ENCODE results near the gene NT5DC3.

NT5DC3 gene

GRCh38 chr12:103806803-103807202, 34.2 kb downstream of the NT5DC3 start:
- DNase-seq (ENCODE audit: insufficient read length, low spot score) (no peak), FAIRE-seq (no peak)
- TF ChIP-seq PAX5 (IDR thresholded peaks at IDR 0.05; ENCODE audit: insufficient read depth, low read length, severe bottlenecking) = no peak

DNA sequence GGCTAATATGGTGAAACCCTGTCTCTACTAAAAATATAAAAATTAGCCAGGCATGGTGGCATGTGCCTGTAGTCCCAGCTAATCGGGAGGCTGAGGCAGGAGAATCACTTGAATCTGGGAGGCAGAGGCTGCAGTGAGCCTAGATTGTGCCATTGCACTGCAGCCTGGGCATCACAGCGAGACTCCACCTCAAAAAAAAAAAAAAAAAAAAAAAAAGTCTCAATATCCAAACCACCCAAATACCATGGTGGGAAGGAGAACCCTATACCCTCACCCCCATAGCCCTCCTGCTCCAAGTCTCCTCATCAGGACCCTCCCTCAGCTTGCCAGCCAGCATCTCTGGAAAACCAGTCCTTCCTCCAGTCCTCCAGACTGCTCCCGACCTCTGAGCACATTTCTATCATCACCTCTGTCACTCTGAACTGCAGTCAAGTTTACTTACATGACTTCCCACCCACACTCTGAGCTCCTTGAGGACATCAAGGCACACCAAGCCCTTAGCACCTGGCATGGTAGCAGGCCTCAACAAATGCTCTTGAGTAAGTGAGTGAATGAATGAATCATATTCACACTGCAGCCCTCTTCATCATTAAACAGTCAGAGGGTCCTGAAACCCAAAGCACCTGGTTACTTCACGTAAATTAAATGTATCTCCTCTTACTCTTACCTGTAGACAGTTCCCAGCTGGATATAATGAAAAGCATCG, 35.2 kb downstream of the NT5DC3 start:
- FAIRE-seq = no peak
- no peak for DNase-seq (ENCODE audit: insufficient read length, low spot score)
- TF ChIP-seq SPI1 (IDR thresholded peaks at IDR 0.05; ENCODE audit: low read depth, low read length) (no peak), TAF1 (IDR thresholded peaks at IDR 0.05; ENCODE audit: low read depth, low read length) (no peak), POU2F2 (IDR thresholded peaks at IDR 0.05; ENCODE audit: low read depth, low read length) (no peak), PAX5 (IDR thresholded peaks at IDR 0.05; ENCODE audit: insufficient read depth, low read length, severe bottlenecking) (no peak), POLR2AphosphoS5 (IDR thresholded peaks at IDR 0.05; ENCODE audit: low read depth, low read length) (no peak), POLR2A (IDR thresholded peaks at IDR 0.05; ENCODE audit: low read depth, low read length) (no peak)

GRCh38 chr12:103803847-103804246, 37.2 kb downstream of the NT5DC3 start:
- FAIRE-seq (no peak), DNase-seq (ENCODE audit: insufficient read length, low spot score) (no peak)
- TF ChIP-seq POU2F2 (IDR thresholded peaks at IDR 0.05; ENCODE audit: low read depth, low read length) (no peak), PAX5 (IDR thresholded peaks at IDR 0.05; ENCODE audit: insufficient read depth, low read length, severe bottlenecking) (no peak), POLR2A (IDR thresholded peaks at IDR 0.05; ENCODE audit: low read depth, low read length) (no peak), SPI1 (IDR thresholded peaks at IDR 0.05; ENCODE audit: low read depth, low read length) (no peak), TAF1 (IDR thresholded peaks at IDR 0.05; ENCODE audit: low read depth, low read length) (no peak)

GRCh38 chr12:103802586-103802886, 38.5 kb downstream of the NT5DC3 start:
- no peak for FAIRE-seq
- TF ChIP-seq POLR2A (IDR thresholded peaks at IDR 0.05; ENCODE audit: low read depth, low read length) = no peak
- no peak for TF ChIP-seq PAX5 (IDR thresholded peaks at IDR 0.05; ENCODE audit: insufficient read depth, low read length, severe bottlenecking)
- TF ChIP-seq TAF1 (IDR thresholded peaks at IDR 0.05; ENCODE audit: low read depth, low read length) = no peak
- TF ChIP-seq SPI1 (IDR thresholded peaks at IDR 0.05; ENCODE audit: low read depth, low read length) = no peak
- TF ChIP-seq POLR2AphosphoS5 (IDR thresholded peaks at IDR 0.05; ENCODE audit: low read depth, low read length) = no peak
- TF ChIP-seq POU2F2 (IDR thresholded peaks at IDR 0.05; ENCODE audit: low read depth, low read length) = no peak
- DNase-seq (ENCODE audit: insufficient read length, low spot score) = no peak

DNA sequence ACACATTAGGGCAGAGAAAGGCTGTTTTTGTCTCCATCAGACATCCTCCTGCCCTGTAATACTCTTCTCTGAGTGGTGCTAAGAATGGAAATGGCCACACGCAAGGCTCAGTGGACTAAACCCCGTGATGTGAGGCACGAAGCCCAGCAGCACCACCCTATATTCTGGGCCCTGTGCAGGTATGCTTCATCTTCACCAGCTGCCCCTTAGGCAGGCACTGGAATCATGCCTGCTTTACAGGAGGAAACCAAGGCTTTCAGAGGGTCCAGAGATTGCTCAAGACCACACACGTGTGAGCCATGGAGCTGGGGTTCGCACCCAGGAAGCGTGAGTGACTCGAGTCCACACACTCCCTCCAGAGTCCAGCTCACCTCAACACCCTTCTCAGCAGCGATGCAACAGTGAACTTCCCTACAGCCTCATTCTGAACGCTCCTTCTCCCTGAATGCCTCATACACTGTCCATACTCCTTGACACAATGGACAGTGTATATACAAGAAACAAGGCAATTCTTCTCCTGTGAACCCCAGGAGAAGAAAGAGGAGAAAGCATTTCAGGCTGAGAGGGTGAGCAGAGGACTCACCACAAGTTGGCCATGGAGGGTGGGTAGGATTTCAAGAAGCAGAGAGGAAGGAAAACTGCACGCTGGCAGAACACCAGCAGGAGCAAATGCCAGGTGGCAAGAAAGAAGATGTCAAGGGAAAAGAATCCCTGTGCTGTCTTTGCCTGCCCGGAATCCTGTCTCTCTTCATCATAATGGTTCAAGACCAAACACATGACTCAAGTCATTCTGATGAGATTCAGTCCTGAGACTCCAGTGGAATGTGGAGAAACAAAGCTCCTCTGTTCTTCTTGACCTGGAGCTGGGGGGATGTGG, 39.1 kb downstream of the NT5DC3 start:
- DNase-seq (ENCODE audit: insufficient read length, low spot score) (no peak), FAIRE-seq (no peak)

GRCh38 chr12:103799857-103800771, 40.9 kb downstream of the NT5DC3 start:
- TF ChIP-seq TAF1 (IDR thresholded peaks at IDR 0.05; ENCODE audit: low read depth, low read length) (no peak), PAX5 (IDR thresholded peaks at IDR 0.05; ENCODE audit: insufficient read depth, low read length, severe bottlenecking) (no peak), POLR2AphosphoS5 (IDR thresholded peaks at IDR 0.05; ENCODE audit: low read depth, low read length) (no peak), POU2F2 (IDR thresholded peaks at IDR 0.05; ENCODE audit: low read depth, low read length) (no peak), POLR2A (IDR thresholded peaks at IDR 0.05; ENCODE audit: low read depth, low read length) (no peak), SPI1 (IDR thresholded peaks at IDR 0.05; ENCODE audit: low read depth, low read length) (no peak)
- no peak for FAIRE-seq
- DNase-seq (ENCODE audit: insufficient read length, low spot score) = no peak

More for the DNA sequence above, 39.1 kb downstream of the NT5DC3 start:
- TF ChIP-seq PAX5 (IDR thresholded peaks at IDR 0.05; ENCODE audit: insufficient read depth, low read length, severe bottlenecking) (no peak), SPI1 (IDR thresholded peaks at IDR 0.05; ENCODE audit: low read depth, low read length) (no peak), POLR2AphosphoS5 (IDR thresholded peaks at IDR 0.05; ENCODE audit: low read depth, low read length) (no peak), POLR2A (IDR thresholded peaks at IDR 0.05; ENCODE audit: low read depth, low read length) (no peak), POU2F2 (IDR thresholded peaks at IDR 0.05; ENCODE audit: low read depth, low read length) (no peak), TAF1 (IDR thresholded peaks at IDR 0.05; ENCODE audit: low read depth, low read length) (no peak)

DNA sequence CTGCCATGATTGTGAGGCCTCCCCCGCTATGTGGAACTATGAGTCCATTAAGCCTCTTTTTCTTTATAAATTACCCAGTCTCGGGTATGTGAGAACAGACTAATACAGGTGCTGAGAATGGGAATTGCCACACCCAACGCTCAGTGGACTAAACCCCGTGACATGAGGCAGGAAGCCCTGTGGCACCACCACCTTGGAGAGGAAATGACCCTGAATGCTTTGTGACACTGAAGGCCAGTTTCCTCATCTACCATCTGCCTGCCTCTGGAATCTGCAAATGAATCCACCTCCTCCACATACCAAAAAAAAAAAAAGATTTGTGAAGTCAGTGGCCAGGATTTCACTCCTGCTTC, 41.6 kb downstream of the NT5DC3 start:
- FAIRE-seq (no peak), DNase-seq (ENCODE audit: insufficient read length, low spot score) (no peak)
- TF ChIP-seq POLR2A (IDR thresholded peaks at IDR 0.05; ENCODE audit: low read depth, low read length) (no peak), PAX5 (IDR thresholded peaks at IDR 0.05; ENCODE audit: insufficient read depth, low read length, severe bottlenecking) (no peak), POLR2AphosphoS5 (IDR thresholded peaks at IDR 0.05; ENCODE audit: low read depth, low read length) (no peak), POU2F2 (IDR thresholded peaks at IDR 0.05; ENCODE audit: low read depth, low read length) (no peak), SPI1 (IDR thresholded peaks at IDR 0.05; ENCODE audit: low read depth, low read length) (no peak), TAF1 (IDR thresholded peaks at IDR 0.05; ENCODE audit: low read depth, low read length) (no peak)

DNA sequence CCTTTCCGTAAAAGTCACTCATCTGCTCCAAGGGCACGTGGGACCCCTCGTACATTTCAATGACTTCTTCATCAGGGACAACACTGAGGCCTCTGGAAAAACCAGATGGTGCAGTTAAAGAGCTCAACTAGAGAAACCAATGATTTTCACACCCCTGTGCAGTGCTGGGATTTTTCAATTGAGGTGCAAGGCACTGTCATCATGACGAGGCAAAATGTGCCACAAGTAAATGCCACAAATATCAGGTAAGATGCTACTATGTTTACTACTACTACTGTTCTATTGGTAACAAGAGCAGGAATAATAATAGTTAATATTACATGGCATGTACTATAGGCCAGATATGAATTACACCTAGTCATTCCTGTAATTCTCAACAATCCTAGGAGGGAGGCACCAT, 42.4 kb downstream of the NT5DC3 start:
- no peak for FAIRE-seq
- DNase-seq (ENCODE audit: insufficient read length, low spot score) = no peak
- TF ChIP-seq POU2F2 (IDR thresholded peaks at IDR 0.05; ENCODE audit: low read depth, low read length) = no peak
- TF ChIP-seq SPI1 (IDR thresholded peaks at IDR 0.05; ENCODE audit: low read depth, low read length) = no peak
- no peak for TF ChIP-seq PAX5 (IDR thresholded peaks at IDR 0.05; ENCODE audit: insufficient read depth, low read length, severe bottlenecking)
- TF ChIP-seq TAF1 (IDR thresholded peaks at IDR 0.05; ENCODE audit: low read depth, low read length) = no peak
- no peak for TF ChIP-seq POLR2A (IDR thresholded peaks at IDR 0.05; ENCODE audit: low read depth, low read length)
- no peak for TF ChIP-seq POLR2AphosphoS5 (IDR thresholded peaks at IDR 0.05; ENCODE audit: low read depth, low read length)
